CD4-positive, alpha-beta T cell (primary cell): ENCODE data around the gene GGTA1. TPM values are rescaled to one million over a fixed set of nuclear protein-coding genes. Genes with fewer than 3 reads are reported as not detected.

ENCODE experiments used
- ATAC-seq: fragments of 200-7000 bp; cut with Tn5 transposase; one replicate; pipeline ENCODE4 v1.10.0; 2022; ENCODE audit warnings: mild to moderate bottlenecking; ENCODE audit not compliant: poor library complexity
- CTCF ChIA-PET: fragments of 350-600 bp; sonication (Branson Sonifier 250); formaldehyde crosslinking; loops from one replicate; lab custom pipeline; 2021; ENCODE audit warnings: antibody characterized with exemption, inconsistent platforms; lab: Charles Lee
- POLR2A ChIA-PET: fragments of 350-600 bp; sonication (Branson Sonifier 250); formaldehyde crosslinking; loops from one replicate; lab custom pipeline; 2021; ENCODE audit warnings: antibody characterized with exemption, inconsistent platforms; lab: Charles Lee
- DNase-seq, 14 experiments: peaks; one replicate each; pipeline ENCODE4 v3.0.0-alpha.2; 2013 to 2020; ENCODE audit warnings: mixed read lengths in 2 of 14
- H3K27ac ChIP-seq, 2 donors: one replicate each; pipeline versions ENCODE4 v1.5.1 to v1.7.0; 2013; ENCODE audit warnings: low read length in 2 of 2, low read depth in 1 of 2, mild to moderate bottlenecking in 1 of 2
- H3K27me3 ChIP-seq, 2 experiments: 1 replicate in 1 of 2; 2 replicates in 1 of 2; pipeline versions ENCODE4 v1.6.1 to v1.7.0; 2013; ENCODE audit warnings: low read length in 2 of 2, control low read depth in 1 of 2, mild to moderate bottlenecking in 1 of 2, moderate library complexity in 1 of 2; ENCODE audit not compliant: insufficient read depth in 2 of 2, control insufficient read depth in 1 of 2
- H3K36me3 ChIP-seq: one replicate; pipeline ENCODE4 v1.6.1; 2013; ENCODE audit warnings: low read length, control low read depth; ENCODE audit not compliant: insufficient read depth
- H3K4me1 ChIP-seq: one replicate; pipeline ENCODE4 v1.6.1; 2013; ENCODE audit warnings: low read length, control low read depth; ENCODE audit not compliant: insufficient read depth
- H3K4me3 ChIP-seq: one replicate; pipeline ENCODE4 v1.5.1; 2013; ENCODE audit warnings: mild to moderate bottlenecking, low read length, moderate library complexity
- H3K9me3 ChIP-seq, 2 experiments: 1 replicate in 1 of 2; 2 replicates in 1 of 2; pipeline versions ENCODE4 v1.6.1 to v1.7.0; 2013; ENCODE audit warnings: low read length in 2 of 2, mild to moderate bottlenecking in 2 of 2, control low read depth in 1 of 2, moderate library complexity in 1 of 2; ENCODE audit not compliant: control insufficient read depth in 1 of 2, insufficient read depth in 1 of 2
- H3K27ac Mint-ChIP-seq: one replicate; pipeline ENCODE4 v1.8.0; 2020; ENCODE audit warnings: mixed read lengths
- H3K27me3 Mint-ChIP-seq: one replicate; pipeline ENCODE4 v1.8.0; 2021; ENCODE audit warnings: mixed read lengths
- H3K36me3 Mint-ChIP-seq: one replicate; pipeline ENCODE4 v1.8.0; 2021; ENCODE audit warnings: low read depth, mixed read lengths
- H3K4me1 Mint-ChIP-seq: one replicate; pipeline ENCODE4 v1.8.0; 2021; ENCODE audit warnings: low read depth, mixed read lengths
- H3K4me3 Mint-ChIP-seq: one replicate; pipeline ENCODE4 v1.8.0; 2020; ENCODE audit warnings: mild to moderate bottlenecking, mixed read lengths
- H3K9me3 Mint-ChIP-seq: one replicate; pipeline ENCODE4 v1.8.0; 2020; ENCODE audit warnings: mixed read lengths
- intact Hi-C, 2 experiments: fragments of 100-400 bp; cut with DNase I in 1 of 2; cut with micrococcal nuclease in 1 of 2; formaldehyde crosslinking; loops; one replicate each; pipeline versions ENCODE4 v1.15.1 to v1.9.0; 2023 to 2025; cut with DNase I, micrococcal nuclease
- total RNA-seq, 174 experiments: library from RNA in 2 of 174; stranded (reverse) in 2 of 174; gene quantifications; one replicate each; pipeline ENCODE4 v1.2.3 and lab custom pipeline; 2021 to 2026
- TF ChIP-seq, protein P1 (sequence below): fragments of 200-600 bp; IDR thresholded peaks from one replicate; pipeline ENCODE4 v1.8.0; 2022; ENCODE audit warnings: antibody characterized with exemption, mild to moderate bottlenecking

Gene GGTA1
- total RNA-seq, 2 experiments from 2014 or later = not detected

- Histone ChIP-seq H3K4me3 (no peak overlapping the region), H3K27me3 (peaks cover 2 to 9% of the 10 kb centered on the region in 2 experiments), H3K4me1 (peaks cover 3% of the 10 kb centered on the region), H3K36me3 (no peaks in the 10 kb centered on the region), H3K9me3 (no peaks in the 10 kb centered on the region), H3K27ac (no peak overlapping the region)
- Mint-ChIP-seq H3K9me3 (no peaks in the 10 kb centered on the region), H3K4me1 (peaks cover 9% of the 10 kb centered on the region), H3K4me3 (no peak overlapping the region), H3K27me3 (peaks cover 29% of the 10 kb centered on the region), H3K36me3 (no peaks in the 10 kb centered on the region), H3K27ac (no peak overlapping the region)
- DNase-seq = no peak
- intact Hi-C loops = no loop called here
- ATAC-seq = no peak
- TF ChIP-seq, protein P1, sequence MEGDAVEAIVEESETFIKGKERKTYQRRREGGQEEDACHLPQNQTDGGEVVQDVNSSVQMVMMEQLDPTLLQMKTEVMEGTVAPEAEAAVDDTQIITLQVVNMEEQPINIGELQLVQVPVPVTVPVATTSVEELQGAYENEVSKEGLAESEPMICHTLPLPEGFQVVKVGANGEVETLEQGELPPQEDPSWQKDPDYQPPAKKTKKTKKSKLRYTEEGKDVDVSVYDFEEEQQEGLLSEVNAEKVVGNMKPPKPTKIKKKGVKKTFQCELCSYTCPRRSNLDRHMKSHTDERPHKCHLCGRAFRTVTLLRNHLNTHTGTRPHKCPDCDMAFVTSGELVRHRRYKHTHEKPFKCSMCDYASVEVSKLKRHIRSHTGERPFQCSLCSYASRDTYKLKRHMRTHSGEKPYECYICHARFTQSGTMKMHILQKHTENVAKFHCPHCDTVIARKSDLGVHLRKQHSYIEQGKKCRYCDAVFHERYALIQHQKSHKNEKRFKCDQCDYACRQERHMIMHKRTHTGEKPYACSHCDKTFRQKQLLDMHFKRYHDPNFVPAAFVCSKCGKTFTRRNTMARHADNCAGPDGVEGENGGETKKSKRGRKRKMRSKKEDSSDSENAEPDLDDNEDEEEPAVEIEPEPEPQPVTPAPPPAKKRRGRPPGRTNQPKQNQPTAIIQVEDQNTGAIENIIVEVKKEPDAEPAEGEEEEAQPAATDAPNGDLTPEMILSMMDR = no peak
- CTCF ChIA-PET = no interaction called here
- POLR2A ChIA-PET = no interaction called here
These were observed 47.6 kb downstream of the GGTA1 start for GRCh38 chr9:121452085-121452484.

DNA sequence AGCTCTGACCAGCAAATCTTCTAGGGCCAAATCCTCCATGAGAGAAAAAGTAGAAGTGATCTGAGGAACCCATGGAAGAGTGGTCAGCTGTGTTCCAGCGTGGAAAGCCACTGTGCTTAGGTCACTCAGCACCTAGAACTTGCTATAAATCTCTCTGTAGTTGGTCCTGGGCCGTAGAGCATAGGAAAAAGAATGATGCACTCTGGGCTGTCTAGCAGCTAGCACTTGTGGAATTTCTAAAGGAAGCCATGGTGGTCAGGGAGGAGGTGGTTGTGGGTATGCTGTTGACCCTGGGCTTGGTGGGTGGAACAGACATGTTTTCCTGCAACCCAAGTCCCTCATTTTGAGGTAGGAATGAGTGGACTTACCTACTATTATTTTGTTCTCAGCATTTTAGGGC lies 48.1 kb downstream of the GGTA1 start:
- H3K36me3 Mint-ChIP-seq = no peaks in the 10 kb centered on the region
- TF ChIP-seq, protein P1 = no peak
- no peaks in the 10 kb centered on the region for H3K9me3 Mint-ChIP-seq
- ChIA-PET POLR2A (interaction anchor here (0.6 kb wide), 1 partner anchor 102 kb away, joined by 3 read pairs; no protein-coding TSS in a partner anchor), CTCF (no interaction called here)
- H3K27ac Mint-ChIP-seq = no peak overlapping the region
- H3K9me3 ChIP-seq = no peaks in the 10 kb centered on the region
- H3K27ac ChIP-seq = no peak overlapping the region
- H3K4me3 ChIP-seq = no peak overlapping the region
- no peaks in the 10 kb centered on the region for H3K36me3 ChIP-seq
- H3K27me3 ChIP-seq = peaks cover 2 to 9% of the 10 kb centered on the region in 2 experiments
- DNase-seq = no peak
- peaks cover 27% of the 10 kb centered on the region for H3K27me3 Mint-ChIP-seq
- intact Hi-C loops = no loop called here
- H3K4me1 Mint-ChIP-seq = peaks cover 9% of the 10 kb centered on the region
- H3K4me3 Mint-ChIP-seq = no peak overlapping the region
- H3K4me1 ChIP-seq = peaks cover 3% of the 10 kb centered on the region
- no peak for ATAC-seq

- ChIA-PET POLR2A (no interaction called here), CTCF (no interaction called here)
- Histone ChIP-seq H3K4me3 (no peak overlapping the region), H3K9me3 (no peaks in the 10 kb centered on the region), H3K27ac (no peak overlapping the region), H3K36me3 (no peaks in the 10 kb centered on the region), H3K4me1 (no peaks in the 10 kb centered on the region), H3K27me3 (peaks cover 0 to 9% of the 10 kb centered on the region in 2 experiments)
- H3K27me3 Mint-ChIP-seq = peaks cover 31% of the 10 kb centered on the region
- TF ChIP-seq, protein P1 = no peak
- no peak overlapping the region for H3K4me3 Mint-ChIP-seq
- no peak overlapping the region for H3K27ac Mint-ChIP-seq
- H3K4me1 Mint-ChIP-seq = peaks cover 9% of the 10 kb centered on the region
- intact Hi-C loops = no loop called here
- no peak for ATAC-seq
- H3K36me3 Mint-ChIP-seq = no peaks in the 10 kb centered on the region
- H3K9me3 Mint-ChIP-seq = no peaks in the 10 kb centered on the region
- DNase-seq = no peak
These were observed 49.4 kb downstream of the GGTA1 start for GRCh38 chr9:121450241-121450640.
